ES-I3 (cell line): ENCODE results near the gene IGFL1.
"Not testable (repeated sequence)": the region's sequence is repeated elsewhere in the genome, so short reads cannot be mapped to it uniquely, and the experiment has no call there.

Experiments
- H3K36me3 ChIP-seq: 2 replicates; pipeline ENCODE4 v1.6.1; 2013; ENCODE audit warnings: mild to moderate bottlenecking, low read length, control low read depth, moderate library complexity; ENCODE audit not compliant: insufficient read depth
- H3K4me1 ChIP-seq: 2 replicates; pipeline ENCODE4 v1.6.1; 2013; ENCODE audit warnings: mild to moderate bottlenecking, control low read depth, low read length; ENCODE audit not compliant: insufficient read depth
- H3K9ac ChIP-seq: 2 replicates; pipeline ENCODE4 v1.6.1; 2013; ENCODE audit warnings: low read depth, mild to moderate bottlenecking, low read length, moderate library complexity
- H3K9me3 ChIP-seq: 2 replicates; pipeline ENCODE4 v1.6.1; 2013; ENCODE audit warnings: mild to moderate bottlenecking, low read length, moderate library complexity; ENCODE audit not compliant: control insufficient read depth, insufficient read depth

Gene IGFL1

GRCh38 chr19:46256855-46257254, 27.3 kb downstream of the IGFL1 start:
- Histone ChIP-seq H3K36me3 (no peaks in the 10 kb centered on the region), H3K9ac (no peak overlapping the region), H3K4me1 (no peaks in the 10 kb centered on the region), H3K9me3 (no peaks in the 10 kb centered on the region)

GRCh38 chr19:46261501-46261900, 32.0 kb downstream of the IGFL1 start:
- not testable (repeated sequence) for H3K4me1 ChIP-seq, H3K9ac ChIP-seq, H3K9me3 ChIP-seq, H3K36me3 ChIP-seq

GRCh38 chr19:46262684-46263296, 33.2 kb downstream of the IGFL1 start:
- not testable (repeated sequence) for H3K4me1 ChIP-seq, H3K36me3 ChIP-seq, H3K9ac ChIP-seq

GRCh38 chr19:46264801-46265200, 35.3 kb downstream of the IGFL1 start:
- H3K9me3 ChIP-seq, H3K36me3 ChIP-seq, H3K4me1 ChIP-seq, H3K9ac ChIP-seq: not testable (repeated sequence)

More at GRCh38 chr19:46262684-46263296, 33.2 kb downstream of the IGFL1 start:
- H3K9me3 ChIP-seq: not testable (repeated sequence)

DNA sequence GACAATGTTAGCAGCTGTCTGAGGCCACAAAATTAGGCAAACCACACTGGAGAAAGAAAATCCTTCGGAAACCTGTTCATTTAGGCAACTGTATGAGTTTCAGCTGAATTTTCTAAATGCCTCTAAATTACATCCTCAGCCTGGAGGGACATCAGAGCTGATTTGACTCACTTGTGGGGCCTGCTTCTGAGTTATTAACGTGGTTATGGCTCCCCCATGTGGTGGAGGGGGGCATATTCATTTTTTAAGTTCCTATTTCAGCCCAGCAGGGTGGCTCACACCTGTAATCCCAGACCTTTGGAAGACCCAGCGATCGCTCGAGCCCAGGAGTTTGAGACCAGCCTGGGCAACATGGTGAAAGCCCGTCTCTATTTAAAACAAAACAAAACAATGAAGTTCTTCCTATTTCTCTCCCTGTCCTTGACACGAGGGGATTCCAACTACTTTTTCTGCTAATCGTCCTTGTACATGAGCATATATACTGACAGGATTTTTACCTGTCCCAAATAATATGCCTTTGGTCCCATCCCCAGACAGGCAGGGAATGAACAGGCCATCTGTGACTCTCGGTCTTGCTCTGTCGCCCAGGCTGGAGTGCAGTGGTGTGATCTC, 35.8 kb downstream of the IGFL1 start:
- Histone ChIP-seq H3K4me1 (peaks cover 3% of the 10 kb centered on the region; the same call in 1 of the 2 replicates), H3K9me3 (no peaks in the 10 kb centered on the region), H3K36me3 (no peaks in the 10 kb centered on the region), H3K9ac (no peak overlapping the region)

- no peak overlapping the region for H3K9ac ChIP-seq
- H3K4me1 ChIP-seq: peaks cover 9% of the 10 kb centered on the region; the same call in 1 of the 2 replicates
- no peaks in the 10 kb centered on the region for H3K9me3 ChIP-seq
- no peaks in the 10 kb centered on the region; the same call in 1 of the 2 replicates for H3K36me3 ChIP-seq
Measured at GRCh38 chr19:46269101-46269500, 39.6 kb downstream of the IGFL1 start.

GRCh38 chr19:46270521-46271256, 41.1 kb downstream of the IGFL1 start:
- H3K4me1 ChIP-seq: peaks cover 9% of the 10 kb centered on the region; the same call in 1 of the 2 replicates
- H3K36me3 ChIP-seq: no peaks in the 10 kb centered on the region; the same call in 1 of the 2 replicates
- no peaks in the 10 kb centered on the region for H3K9me3 ChIP-seq
- H3K9ac ChIP-seq: no peak overlapping the region

DNA sequence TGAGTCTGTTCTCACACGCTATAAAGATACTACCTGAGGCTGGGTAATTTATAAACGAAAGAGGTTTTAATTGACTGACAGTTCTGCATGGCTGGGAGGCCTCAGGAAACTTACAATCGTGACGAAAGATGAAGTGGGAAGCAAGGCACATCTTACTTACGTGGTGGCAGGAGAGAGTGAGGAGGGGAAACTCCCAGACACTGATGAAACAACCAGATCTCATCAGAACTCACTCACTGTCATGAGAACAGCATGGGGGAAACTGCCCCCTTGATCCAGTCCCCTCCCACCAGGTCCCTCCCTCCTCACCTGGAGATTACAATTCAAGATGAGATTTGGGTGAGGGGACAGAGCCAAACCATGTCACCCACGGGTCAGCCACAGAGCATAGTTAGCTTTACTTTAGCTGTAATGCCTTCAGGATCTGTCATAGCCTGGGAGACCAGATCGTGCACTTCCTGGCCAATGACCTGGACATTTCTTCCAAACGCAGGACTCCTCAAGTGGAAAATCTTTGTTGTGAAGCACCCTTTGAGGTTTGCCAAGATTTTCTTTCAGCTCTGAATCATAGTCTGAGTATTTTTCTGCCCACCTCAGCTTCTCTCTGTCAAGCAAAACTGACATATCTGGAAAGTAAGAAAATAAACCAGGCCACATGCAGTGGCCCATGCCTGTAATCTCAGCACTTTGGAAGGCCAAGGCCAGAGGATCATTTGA, 42.1 kb downstream of the IGFL1 start:
- peaks cover 9% of the 10 kb centered on the region; the same call in 1 of the 2 replicates for H3K4me1 ChIP-seq
- H3K9ac ChIP-seq: no peak overlapping the region
- no peaks in the 10 kb centered on the region; the same call in 1 of the 2 replicates for H3K9me3 ChIP-seq
- H3K36me3 ChIP-seq: no peaks in the 10 kb centered on the region; the same call in 1 of the 2 replicates

DNA sequence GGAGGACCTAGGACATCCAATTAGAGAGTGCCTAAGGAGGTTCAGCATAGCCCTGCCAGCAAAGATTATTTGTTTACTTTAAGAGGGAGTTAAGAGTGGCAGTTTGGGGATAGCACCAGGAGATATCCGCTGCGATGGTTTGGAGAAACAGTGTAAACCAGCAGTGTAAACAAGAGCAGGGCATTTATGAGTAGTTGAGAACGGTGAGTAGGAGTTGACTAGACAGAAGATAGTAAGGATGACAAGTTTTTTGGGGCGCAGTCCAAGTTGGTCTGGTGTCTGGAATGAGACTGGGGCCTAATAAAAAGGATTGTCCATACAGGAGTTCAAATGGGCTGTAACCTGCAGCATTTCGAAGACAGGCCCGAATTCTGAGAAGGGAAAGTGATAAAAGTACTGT, 44.4 kb downstream of the IGFL1 start:
- not testable (repeated sequence) for H3K9ac ChIP-seq, H3K36me3 ChIP-seq, H3K9me3 ChIP-seq
- peaks cover 12% of the 10 kb centered on the region for H3K4me1 ChIP-seq

DNA sequence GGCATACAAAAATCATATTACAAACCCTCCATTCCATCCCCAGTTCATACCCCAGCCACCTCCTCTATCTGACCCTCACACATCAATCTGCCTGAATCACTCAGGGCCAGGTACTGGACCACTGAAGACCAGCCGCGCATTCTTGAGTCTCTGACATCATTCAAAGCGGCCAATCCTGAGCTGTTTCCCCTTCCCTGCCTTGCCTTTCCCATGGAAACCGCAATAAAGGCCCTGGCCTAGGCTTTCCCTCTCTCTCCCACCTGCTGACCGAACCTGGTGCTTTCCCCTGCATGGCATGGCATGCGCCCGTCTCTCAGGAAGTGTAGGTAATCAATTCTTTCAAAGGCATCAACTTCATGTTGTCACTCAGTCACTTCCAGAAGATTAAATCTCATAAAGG, 49.6 kb downstream of the IGFL1 start:
- Histone ChIP-seq H3K4me1 (peaks cover 5% of the 10 kb centered on the region), H3K36me3 (no peaks in the 10 kb centered on the region), H3K9ac (no peak overlapping the region), H3K9me3 (peaks cover 3% of the 10 kb centered on the region)
